Adrenal gland (tissue), 5 donors: ENCODE data around the gene CHTF8.
"Not testable (repeated sequence)": the region's sequence is repeated elsewhere in the genome, so short reads cannot be mapped to it uniquely, and the experiment has no call there.

Experiments used
- POLR2A ChIP-seq, 2 donors: fragments of 450-650 bp; IDR thresholded peaks; one replicate each; pipeline ENCODE4 v1.6.1; 2017; ENCODE audit warnings: antibody characterized with exemption in 2 of 2, mild to moderate bottlenecking in 2 of 2, moderate library complexity in 1 of 2
- TF ChIP-seq, protein P1 (sequence below), 6 experiments: fragments of 450-650 bp in 4 of 6; fragments of 200-600 bp in 2 of 6; sonication (generic) in 1 of 6; IDR thresholded peaks; 1 replicate in 5 of 6; 2 replicates in 1 of 6; pipeline versions ENCODE4 v1.5.1 to v1.8.0; 2016 to 2021; ENCODE audit warnings: antibody characterized with exemption in 6 of 6, mild to moderate bottlenecking in 2 of 6, moderate library complexity in 1 of 6
- donor health status: DM: no; HTN: no; CAD: no.

DNA sequence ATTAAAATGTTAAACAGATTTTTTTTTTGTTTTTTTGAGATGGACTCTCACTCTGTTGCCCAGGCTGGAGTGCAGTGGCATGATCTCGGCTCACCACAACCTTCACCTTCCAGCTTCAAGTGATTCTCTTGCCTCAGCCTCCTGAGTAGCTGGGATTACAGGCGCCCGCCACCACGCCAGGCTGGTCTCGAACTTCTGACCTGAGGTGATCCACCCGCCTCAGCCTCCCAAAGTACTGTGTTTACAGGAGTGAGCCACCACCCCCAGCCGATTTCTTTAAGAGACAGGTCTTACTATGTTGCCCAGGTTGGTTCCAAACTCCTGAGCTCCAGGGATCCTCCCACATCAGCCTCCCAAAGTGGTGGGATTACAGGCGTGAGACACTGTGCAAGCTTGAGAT lies 8.0 kb downstream of the CHTF8 start:
- TF ChIP-seq, protein P1, sequence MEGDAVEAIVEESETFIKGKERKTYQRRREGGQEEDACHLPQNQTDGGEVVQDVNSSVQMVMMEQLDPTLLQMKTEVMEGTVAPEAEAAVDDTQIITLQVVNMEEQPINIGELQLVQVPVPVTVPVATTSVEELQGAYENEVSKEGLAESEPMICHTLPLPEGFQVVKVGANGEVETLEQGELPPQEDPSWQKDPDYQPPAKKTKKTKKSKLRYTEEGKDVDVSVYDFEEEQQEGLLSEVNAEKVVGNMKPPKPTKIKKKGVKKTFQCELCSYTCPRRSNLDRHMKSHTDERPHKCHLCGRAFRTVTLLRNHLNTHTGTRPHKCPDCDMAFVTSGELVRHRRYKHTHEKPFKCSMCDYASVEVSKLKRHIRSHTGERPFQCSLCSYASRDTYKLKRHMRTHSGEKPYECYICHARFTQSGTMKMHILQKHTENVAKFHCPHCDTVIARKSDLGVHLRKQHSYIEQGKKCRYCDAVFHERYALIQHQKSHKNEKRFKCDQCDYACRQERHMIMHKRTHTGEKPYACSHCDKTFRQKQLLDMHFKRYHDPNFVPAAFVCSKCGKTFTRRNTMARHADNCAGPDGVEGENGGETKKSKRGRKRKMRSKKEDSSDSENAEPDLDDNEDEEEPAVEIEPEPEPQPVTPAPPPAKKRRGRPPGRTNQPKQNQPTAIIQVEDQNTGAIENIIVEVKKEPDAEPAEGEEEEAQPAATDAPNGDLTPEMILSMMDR (IDR thresholded peaks at IDR 0.05): not testable (repeated sequence)
- not testable (repeated sequence) for TF ChIP-seq POLR2A (IDR thresholded peaks at IDR 0.05)
